NCI-H1092 (cell line): ENCODE results near the gene NAA80.

ENCODE experiments used
- DNase-seq: peaks from one replicate; lab custom pipeline; 2025; lab: John Stamatoyannopoulos, UW

Gene NAA80

DNA sequence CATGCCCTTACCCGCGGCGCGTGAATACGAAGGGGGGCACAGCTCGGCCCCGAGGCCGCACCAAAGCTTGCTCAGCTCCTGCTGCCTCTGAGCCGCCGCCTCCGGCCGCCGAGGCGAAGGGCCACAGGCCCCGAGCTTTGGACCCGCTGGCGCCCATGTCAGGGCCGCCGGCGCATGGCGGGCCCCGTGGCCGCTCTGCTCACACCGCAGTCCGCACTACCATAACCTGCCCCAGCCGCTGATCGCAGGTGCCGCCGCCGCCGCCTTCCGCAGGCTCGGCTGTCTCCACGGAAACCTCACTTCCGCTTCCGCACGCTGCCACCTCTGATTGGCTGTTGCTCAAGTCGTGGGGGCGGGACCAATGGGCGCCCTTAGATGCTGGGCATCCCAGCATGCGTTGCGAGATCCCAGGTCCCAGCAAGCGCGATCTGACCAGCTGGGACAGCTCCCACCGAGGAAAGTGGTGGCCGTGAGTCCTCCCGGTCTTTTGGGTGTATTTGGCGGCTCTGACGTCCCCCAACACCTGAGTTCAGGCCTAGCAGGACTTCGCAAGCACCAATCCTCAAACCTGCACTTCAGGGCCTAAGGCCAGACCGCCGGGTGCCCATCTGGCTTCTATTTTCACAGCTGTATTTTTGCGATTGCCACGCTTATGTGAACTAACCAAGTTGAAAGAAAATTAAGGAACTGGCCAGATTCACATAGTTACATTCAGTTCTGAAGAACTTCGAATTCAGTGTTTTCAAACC lies 28.9 kb upstream of the NAA80 start, which contains the start of gene TUSC2:
TSS of gene TUSC2 (minus strand) at position 281 of the 749 bp plus-strand sequence. CDS start at position 157, 124 bp downstream.
- DNase-seq, result peak; percentile 92

GRCh38 chr3:50327129-50327528 lies 27.9 kb upstream of the NAA80 start:
- DNase-seq, result no peak

DNA sequence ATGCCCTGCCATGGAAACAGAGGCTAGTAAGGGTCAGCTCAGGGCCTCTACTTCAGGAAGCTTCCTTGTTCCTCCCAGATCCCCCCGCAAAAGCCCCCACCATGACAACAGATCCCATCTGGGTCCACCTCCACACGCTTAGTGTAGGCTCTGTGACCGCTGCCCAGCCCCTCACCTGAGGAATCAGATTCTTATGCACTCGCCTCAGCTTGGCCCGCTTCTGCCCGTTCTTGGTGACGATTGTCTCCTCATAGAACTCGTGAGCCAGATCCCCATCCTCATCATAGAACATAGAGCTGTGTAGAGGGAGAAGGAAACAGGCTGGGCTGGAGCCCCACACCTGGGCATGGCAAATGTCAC lies 27.0 kb upstream of the NAA80 start:
- DNase-seq, result no peak

- DNase-seq, result no peak
These were observed 26.4 kb upstream of the NAA80 start for GRCh38 chr3:50325497-50326181.

DNA sequence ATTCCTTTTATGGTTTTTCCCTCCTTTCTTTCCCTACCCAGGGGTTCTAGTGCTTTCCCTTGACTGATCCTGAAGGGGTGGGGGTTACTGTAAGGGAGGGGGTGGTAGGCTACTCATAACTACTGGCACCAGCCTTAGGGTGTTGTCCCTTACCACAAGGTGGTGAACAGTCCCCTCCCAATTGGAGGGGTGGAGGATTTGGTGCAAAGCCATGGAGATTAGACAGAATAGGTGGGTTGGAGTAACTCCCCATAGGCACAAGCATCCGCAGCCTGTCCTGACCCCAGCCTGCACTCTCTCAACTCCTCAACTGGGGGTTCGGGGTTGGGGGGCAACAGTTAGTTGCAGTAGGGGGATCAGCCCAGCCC lies 25.9 kb upstream of the NAA80 start:
- no peak for DNase-seq

- DNase-seq, result peak; percentile 25
These were observed 25.3 kb upstream of the NAA80 start for GRCh38 chr3:50324351-50325112.

DNA sequence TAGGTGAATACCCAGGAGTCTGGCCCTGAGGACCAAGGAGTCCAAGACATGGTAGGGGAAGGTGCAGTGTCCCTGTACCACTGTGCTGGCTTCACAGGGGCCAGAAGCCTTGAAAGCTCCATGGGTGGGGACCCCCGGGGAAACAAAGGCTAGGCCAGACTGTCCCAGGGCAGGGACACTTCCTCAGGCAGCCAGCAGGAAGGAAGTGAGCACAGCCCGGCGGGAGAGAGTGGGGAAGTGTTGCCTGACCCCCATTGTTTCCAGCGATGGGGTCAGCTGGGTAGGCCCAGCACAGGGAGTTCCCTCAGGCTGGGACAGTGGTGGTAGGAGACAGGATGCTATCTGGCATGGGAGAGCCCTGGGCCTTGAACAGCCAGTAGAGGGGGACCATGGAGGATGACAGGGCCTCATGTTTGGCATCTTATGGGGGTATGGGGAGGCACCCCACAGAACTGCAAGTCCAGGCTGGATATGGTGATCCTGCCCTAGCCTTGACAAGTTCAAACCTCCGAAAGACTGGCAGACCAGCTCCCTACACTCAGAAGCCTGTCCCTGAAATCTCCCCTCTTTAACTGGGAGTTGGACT lies 24.5 kb upstream of the NAA80 start:
- no peak for DNase-seq

DNA sequence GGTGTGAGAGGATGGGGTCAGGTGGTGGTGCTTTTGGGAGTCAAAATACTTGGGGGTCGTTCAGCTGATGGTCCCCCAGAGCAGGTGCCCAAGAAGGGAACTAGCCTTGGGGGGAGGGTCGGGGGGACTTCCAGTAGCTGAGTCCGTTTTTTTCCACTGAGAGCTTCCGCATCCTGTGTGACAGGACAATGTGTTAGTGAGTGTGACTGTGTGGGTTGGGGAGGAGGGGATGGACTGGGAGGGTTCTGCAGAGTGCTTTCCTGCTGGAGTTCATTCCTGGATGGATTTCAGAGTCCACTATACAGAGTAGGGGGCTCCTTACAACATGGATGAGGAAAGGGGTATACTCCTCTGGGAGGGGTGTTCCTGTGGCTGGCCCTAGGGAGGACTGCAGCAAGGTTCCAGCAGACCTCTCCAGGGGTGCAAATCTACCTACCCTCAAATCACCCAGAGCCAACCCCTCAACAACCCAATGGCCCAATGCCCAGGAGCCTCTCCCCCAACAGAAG lies 23.9 kb upstream of the NAA80 start:
- DNase-seq, result no peak

GRCh38 chr3:50322386-50323091 lies 23.3 kb upstream of the NAA80 start, which contains the start of gene HYAL2:
Gene HYAL2 (minus strand): TSS chr3:50322745. CDS start chr3:50320489, 2,256 bp downstream.
- peak; percentile 33 for DNase-seq

DNA sequence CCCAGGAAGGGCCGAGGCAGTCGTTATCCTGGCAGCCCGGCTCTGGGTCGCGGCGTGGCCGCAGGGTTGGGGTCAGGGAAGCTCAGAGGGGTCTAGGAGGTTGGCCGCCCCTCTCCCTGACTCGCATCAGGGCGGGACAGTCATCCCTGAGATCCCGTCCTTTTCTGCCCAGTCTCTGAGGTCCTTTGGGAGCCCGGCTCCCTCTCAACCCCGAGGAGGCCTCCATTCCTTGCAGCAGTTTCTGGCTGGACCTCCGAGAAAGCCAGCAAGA lies 22.8 kb upstream of the NAA80 start:
- DNase-seq, result no peak

GRCh38 chr3:50321336-50322114 lies 22.3 kb upstream of the NAA80 start:
- peak; percentile 65 for DNase-seq

- peak; percentile 53 for DNase-seq
These were observed 21.7 kb upstream of the NAA80 start for GRCh38 chr3:50320853-50321335.

DNA sequence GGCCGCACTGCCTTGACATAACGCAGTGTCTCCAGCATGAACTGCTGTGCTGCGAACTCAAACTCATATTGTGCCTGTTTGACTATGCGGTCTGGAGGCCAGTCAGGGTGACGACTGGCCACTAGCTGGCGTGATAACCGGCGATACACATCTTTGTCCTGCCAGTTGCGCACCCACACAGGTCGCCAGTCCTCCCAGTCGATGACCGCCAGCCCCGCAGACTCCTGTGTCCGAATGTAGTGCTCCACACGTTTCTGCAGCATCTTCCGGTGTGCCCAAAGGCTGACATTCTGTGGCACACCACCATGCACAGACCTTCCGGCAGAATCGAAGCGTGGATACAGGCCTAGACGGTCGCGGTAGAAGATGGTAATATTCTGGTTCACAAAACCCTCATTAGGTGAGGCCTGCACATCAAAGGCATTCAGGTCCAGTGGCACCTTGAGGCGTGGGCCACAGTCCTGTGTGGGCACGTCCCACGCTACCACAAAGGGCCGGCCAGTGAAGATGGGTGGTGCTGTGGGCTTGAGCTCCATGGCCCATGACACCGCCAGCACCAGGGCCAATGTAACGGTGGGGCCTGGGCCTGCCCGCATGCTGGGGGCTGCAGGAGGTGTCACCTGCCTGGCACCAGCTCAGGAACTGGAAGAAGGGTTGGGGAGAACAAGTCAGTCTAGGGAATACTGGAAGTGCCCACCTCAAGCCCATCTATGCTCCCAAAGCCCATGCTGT lies 20.9 kb upstream of the NAA80 start:
- DNase-seq, result no peak

DNA sequence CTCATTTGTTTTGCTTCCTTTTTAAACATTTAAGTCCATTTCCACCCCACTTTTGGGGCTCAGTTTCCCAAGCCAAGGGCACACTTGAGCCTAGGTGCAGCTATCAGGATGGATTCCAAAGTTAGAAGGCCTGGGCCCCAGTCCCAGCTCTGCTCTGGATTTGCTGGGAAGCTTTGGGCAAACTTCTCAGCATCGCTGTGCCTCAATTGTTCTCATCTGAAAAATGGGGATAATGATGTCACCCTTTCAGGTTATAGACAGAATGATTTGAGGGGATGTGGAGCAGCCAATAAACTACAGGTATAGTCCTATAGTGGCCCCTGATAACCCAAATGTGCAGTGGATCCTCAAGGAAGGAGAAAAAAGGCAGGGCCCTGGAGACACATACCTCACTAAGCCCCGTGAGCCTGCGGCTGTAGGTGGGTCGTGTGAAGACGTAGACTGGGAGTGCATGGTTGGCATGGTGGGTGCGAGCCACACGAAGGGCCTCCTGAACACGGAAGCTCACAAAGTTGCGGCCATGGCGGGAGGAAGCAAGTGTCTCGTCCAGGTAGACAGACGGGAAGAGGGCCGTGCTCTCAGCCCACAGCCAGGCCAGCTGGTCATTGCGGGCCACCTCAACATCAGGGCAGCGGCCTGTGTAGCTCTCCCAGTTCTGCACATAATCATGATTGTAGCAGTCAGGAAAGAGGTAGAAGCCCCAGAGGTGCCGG lies 20.1 kb upstream of the NAA80 start:
- DNase-seq, result no peak

DNA sequence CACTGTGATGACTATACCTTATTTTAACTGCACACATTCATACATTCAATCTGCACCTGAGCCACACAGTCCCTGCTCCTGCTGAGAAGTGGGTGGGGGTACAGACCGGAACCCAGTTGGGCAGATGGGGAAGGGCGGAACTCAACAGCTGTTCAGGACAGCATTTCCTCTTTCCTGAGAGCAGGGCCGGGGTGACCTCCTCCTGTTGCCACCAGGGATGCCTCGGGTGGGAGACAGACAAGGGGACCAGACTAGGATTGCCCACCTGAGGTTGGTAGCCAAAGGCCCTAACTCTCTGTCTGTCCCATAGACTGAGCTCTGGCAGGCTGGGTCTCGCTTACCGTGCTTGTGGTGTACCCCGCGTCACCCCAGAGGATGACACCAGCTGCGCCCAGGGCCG lies 19.4 kb upstream of the NAA80 start:
- DNase-seq, result no peak

- no peak for DNase-seq
These were observed 19.0 kb upstream of the NAA80 start for GRCh38 chr3:50318163-50318562.

- no peak for DNase-seq
These were observed 18.1 kb upstream of the NAA80 start for GRCh38 chr3:50317300-50317699.

GRCh38 chr3:50316657-50317242 lies 17.5 kb upstream of the NAA80 start:
- no peak for DNase-seq

- no peak for DNase-seq
These were observed 15.6 kb upstream of the NAA80 start for GRCh38 chr3:50314816-50315215.
